Measurements from ENCODE around the gene SYDE1. TPM values are rescaled to one million over a fixed set of nuclear protein-coding genes. Genes with fewer than 3 reads are reported as not detected.
"Not testable (repeated sequence)": the region's sequence is repeated elsewhere in the genome, so short reads cannot be mapped to it uniquely, and the experiment has no call there.

Gene SYDE1
- total and polyA plus RNA-seq, 10 of the 15 experiments (the other 5 are each of a cell fraction or from before 2014, with no cell fraction given): not detected

GRCh38 chr19:15080002-15080401, 27.2 kb upstream of the SYDE1 start:
- SMC1A ChIA-PET (ENCODE audit: uncharacterized antibody, unreplicated experiment): interaction anchor here (0.6 kb wide), 1 partner anchor 13 kb away, joined by 3 read pairs; no protein-coding TSS in a partner anchor
- H3K9me3 ChIP-seq (replicated peaks; ENCODE audit: control insufficient read depth, insufficient read depth, low read length); intact Hi-C loops (cut with micrococcal nuclease; ENCODE audit: unreplicated experiment); BruUV-seq (replicated peaks); H3K4me1 ChIP-seq (ENCODE audit: control insufficient read depth, insufficient read depth, low read length); H2AFZ ChIP-seq (ENCODE audit: control insufficient read depth, low read depth, low read length); H3K27me3 ChIP-seq (replicated peaks in 1 of 2; ENCODE audit: control insufficient read depth in 2 of 2, insufficient read depth in 2 of 2, low read length in 1 of 2); H3K36me3 ChIP-seq (ENCODE audit: control insufficient read depth in 2 of 2, insufficient read depth in 2 of 2, low read length in 1 of 2); H3K4me3 ChIP-seq; CTCF ChIA-PET; DNase-seq (ENCODE audit: low read depth, low spot score); RAD21 ChIA-PET (ENCODE audit: unreplicated experiment); H3K79me2 ChIP-seq (ENCODE audit: control insufficient read depth, insufficient read depth, low read length); FAIRE-seq; ATAC-seq; H3K9ac ChIP-seq (ENCODE audit: control insufficient read depth, insufficient read depth, low read length); H3K27ac ChIP-seq (ENCODE audit: control insufficient read depth, insufficient read depth); H3K4me2 ChIP-seq (ENCODE audit: control insufficient read depth, insufficient read depth); in situ Hi-C loops (cut with MboI); H4K20me1 ChIP-seq (ENCODE audit: control insufficient read depth, insufficient read depth); POLR2A ChIA-PET: not testable (repeated sequence)
- TF ChIP-seq, protein P1, sequence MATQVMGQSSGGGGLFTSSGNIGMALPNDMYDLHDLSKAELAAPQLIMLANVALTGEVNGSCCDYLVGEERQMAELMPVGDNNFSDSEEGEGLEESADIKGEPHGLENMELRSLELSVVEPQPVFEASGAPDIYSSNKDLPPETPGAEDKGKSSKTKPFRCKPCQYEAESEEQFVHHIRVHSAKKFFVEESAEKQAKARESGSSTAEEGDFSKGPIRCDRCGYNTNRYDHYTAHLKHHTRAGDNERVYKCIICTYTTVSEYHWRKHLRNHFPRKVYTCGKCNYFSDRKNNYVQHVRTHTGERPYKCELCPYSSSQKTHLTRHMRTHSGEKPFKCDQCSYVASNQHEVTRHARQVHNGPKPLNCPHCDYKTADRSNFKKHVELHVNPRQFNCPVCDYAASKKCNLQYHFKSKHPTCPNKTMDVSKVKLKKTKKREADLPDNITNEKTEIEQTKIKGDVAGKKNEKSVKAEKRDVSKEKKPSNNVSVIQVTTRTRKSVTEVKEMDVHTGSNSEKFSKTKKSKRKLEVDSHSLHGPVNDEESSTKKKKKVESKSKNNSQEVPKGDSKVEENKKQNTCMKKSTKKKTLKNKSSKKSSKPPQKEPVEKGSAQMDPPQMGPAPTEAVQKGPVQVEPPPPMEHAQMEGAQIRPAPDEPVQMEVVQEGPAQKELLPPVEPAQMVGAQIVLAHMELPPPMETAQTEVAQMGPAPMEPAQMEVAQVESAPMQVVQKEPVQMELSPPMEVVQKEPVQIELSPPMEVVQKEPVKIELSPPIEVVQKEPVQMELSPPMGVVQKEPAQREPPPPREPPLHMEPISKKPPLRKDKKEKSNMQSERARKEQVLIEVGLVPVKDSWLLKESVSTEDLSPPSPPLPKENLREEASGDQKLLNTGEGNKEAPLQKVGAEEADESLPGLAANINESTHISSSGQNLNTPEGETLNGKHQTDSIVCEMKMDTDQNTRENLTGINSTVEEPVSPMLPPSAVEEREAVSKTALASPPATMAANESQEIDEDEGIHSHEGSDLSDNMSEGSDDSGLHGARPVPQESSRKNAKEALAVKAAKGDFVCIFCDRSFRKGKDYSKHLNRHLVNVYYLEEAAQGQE (IDR thresholded peaks at IDR 0.05; ENCODE audit: low read depth, low read length): peak; percentile 61
- WGBS (ENCODE audit: insufficient coverage, insufficient replicate concordance, low lambda C conversion rate, missing lambda C conversion rate): 44% methylated on average over 4 of the region's 4 CpGs

GRCh38 chr19:15081911-15082310, 25.3 kb upstream of the SYDE1 start, which contains the start of gene OR1I1:
Gene OR1I1 (plus strand): TSS chr19:15082211. CDS start chr19:15087066, 4,855 bp downstream.
- Histone ChIP-seq H2AFZ (ENCODE audit: control insufficient read depth, low read depth, low read length) (no peak within 1 kb of the TSS), H3K4me2 (ENCODE audit: control insufficient read depth, insufficient read depth) (no peak within 1 kb of the TSS), H3K4me3 (no peak within 1 kb of the TSS), H3K4me1 (ENCODE audit: control insufficient read depth, insufficient read depth, low read length) (no peaks in the 10 kb centered on the region), H3K27ac (ENCODE audit: control insufficient read depth, insufficient read depth) (no peak within 1 kb of the TSS), H3K79me2 (ENCODE audit: control insufficient read depth, insufficient read depth, low read length) (no peaks in the 10 kb centered on the region), H3K9me3 (replicated peaks; ENCODE audit: control insufficient read depth, insufficient read depth, low read length) (no peaks in the 10 kb centered on the region), H3K36me3 (ENCODE audit: control insufficient read depth in 2 of 2, insufficient read depth in 2 of 2, low read length in 1 of 2) (no peaks in the 10 kb centered on the region), H3K27me3 (replicated peaks in 1 of 2; ENCODE audit: control insufficient read depth in 2 of 2, insufficient read depth in 2 of 2, low read length in 1 of 2) (peaks cover 0 to 3% of the 10 kb centered on the region in 2 experiments; a peak in 1 of 4 replicates), H4K20me1 (ENCODE audit: control insufficient read depth, insufficient read depth) (no peaks in the 10 kb centered on the region), H3K9ac (ENCODE audit: control insufficient read depth, insufficient read depth, low read length) (no peak within 1 kb of the TSS)
- 26% methylated on average over 6 of the region's 6 CpGs for WGBS (ENCODE audit: insufficient coverage, insufficient replicate concordance, low lambda C conversion rate, missing lambda C conversion rate)
- no peak for TF ChIP-seq USF2 (IDR thresholded peaks at IDR 0.05; ENCODE audit: borderline replicate concordance, low read depth, low read length)
- no peak for TF ChIP-seq GABPA (IDR thresholded peaks at IDR 0.05; ENCODE audit: low read depth)
- TF ChIP-seq NFYB (IDR thresholded peaks at IDR 0.05; ENCODE audit: insufficient read depth, low read depth, low read length): no peak
- TF ChIP-seq HDAC2 (IDR thresholded peaks at IDR 0.05): no peak
- no peak for TF ChIP-seq EGR1 (IDR thresholded peaks at IDR 0.05; ENCODE audit: borderline replicate concordance in 1 of 2, low read depth in 2 of 2, low read length in 2 of 2)
- TF ChIP-seq MYB (IDR thresholded peaks at IDR 0.05; ENCODE audit: borderline replicate concordance, low read depth, low read length): no peak
- no peak for TF ChIP-seq POLR2A (IDR thresholded peaks at IDR 0.05; ENCODE audit: low read depth, low read length)
- no peak for TF ChIP-seq BHLHE40 (IDR thresholded peaks at IDR 0.05; ENCODE audit: borderline replicate concordance in 1 of 2, low read depth in 2 of 2, low read length in 1 of 2)
- RAD21 ChIA-PET (ENCODE audit: unreplicated experiment): no interaction called here
- FAIRE-seq (no peak), ATAC-seq (no peak), DNase-seq (ENCODE audit: low read depth, low spot score) (no peak)
- intact Hi-C loops (cut with micrococcal nuclease; ENCODE audit: unreplicated experiment) (no loop called here), in situ Hi-C loops (cut with MboI) (no loop called here)
- no TSS peak for BruUV-seq (replicated peaks)
- POLR2A ChIA-PET: no interaction called here
- CTCF ChIA-PET: interaction anchor here (0.6 to 1.1 kb wide), 3 partner anchors 10 to 1440 kb away, joined by 3 to 5 read pairs (median 4); no protein-coding TSS in a partner anchor
- SMC1A ChIA-PET (ENCODE audit: uncharacterized antibody, unreplicated experiment): no interaction called here
